Right lung (tissue), 5 donors: ENCODE data around the gene STEAP1. TPM values are rescaled to one million over a fixed set of nuclear protein-coding genes. Genes with fewer than 3 reads are reported as not detected.

Source experiments
- DNase-seq, 2 donors: peaks; one replicate each; pipeline ENCODE4 v3.0.0-alpha.2; 2013
- polyA plus RNA-seq, 5 donors: library from polyadenylated mRNA; unstranded; fragments of 120-200 nt; gene quantifications; one replicate each; pipeline versions ENCODE4 v1.2.1 to v1.2.3, GENCODE V29; 2013; ENCODE audit warnings: inconsistent platforms in 1 of 5, low replicate concordance in 1 of 5; ENCODE audit not compliant: insufficient read length in 5 of 5, insufficient read depth in 1 of 5

STEAP1 gene
- polyA plus RNA-seq, 5 donors, result 1.4 to 2.6 (median 1.7) TPM

- DNase-seq, result peak; percentile 90 to 91
Measured at GRCh38 chr7:90211391-90212148, 57.3 kb downstream of the STEAP1 start, which contains the start of gene STEAP2. Gene STEAP2 (plus strand): TSS chr7:90211740. CDS start chr7:90225083, 13,343 bp downstream.

- no peak for DNase-seq
Measured at GRCh38 chr7:90212149-90212495, 57.9 kb downstream of the STEAP1 start.

GRCh38 chr7:90213521-90213920, 59.3 kb downstream of the STEAP1 start:
- DNase-seq, result no peak

Other genes with a start within 250 kb of the STEAP1 start
- gene STEAP2, start 57.3 kb downstream of the STEAP1 start, polyA plus RNA-seq, result 10 to 100 TPM in 1 of 5 donors, 1 to 10 TPM in 4; 4.2 to 12.9 (median 5.7) TPM
- gene CFAP69, start 90.7 kb downstream of the STEAP1 start, polyA plus RNA-seq, result 10 to 100 TPM in 4 of 5 donors, 1 to 10 TPM in 1; 8.9 to 15.1 (median 13.3) TPM
- gene FAM237B, start 166.8 kb downstream of the STEAP1 start, polyA plus RNA-seq, result under 1 TPM; 0.11 to 0.25 (median 0.22) TPM
- 10 to 100 TPM; 18.5 to 29.2 (median 22.4) TPM for gene GTPBP10, start 192.2 kb downstream of the STEAP1 start, polyA plus RNA-seq
- 10 to 100 TPM; 31.5 to 59.0 (median 52.0) TPM for gene CLDN12, start 249.0 kb downstream of the STEAP1 start, polyA plus RNA-seq